GM18517 (cell line): ENCODE measurements around the gene LCN1.
"Not testable (repeated sequence)": the region's sequence is repeated elsewhere in the genome, so short reads cannot be mapped to it uniquely, and the experiment has no call there.

Experiments used
- ATAC-seq: cut with Tn5 transposase; IDR thresholded peaks from one replicate; pipeline ENCODE4 v1.9.1; 2021; ENCODE audit warnings: mild to moderate bottlenecking, moderate library complexity; ENCODE audit not compliant: unreplicated experiment

The LCN1 gene

GRCh38 chr9:135504262-135505243 lies 16.7 kb upstream of the LCN1 start:
- ATAC-seq = no peak

DNA sequence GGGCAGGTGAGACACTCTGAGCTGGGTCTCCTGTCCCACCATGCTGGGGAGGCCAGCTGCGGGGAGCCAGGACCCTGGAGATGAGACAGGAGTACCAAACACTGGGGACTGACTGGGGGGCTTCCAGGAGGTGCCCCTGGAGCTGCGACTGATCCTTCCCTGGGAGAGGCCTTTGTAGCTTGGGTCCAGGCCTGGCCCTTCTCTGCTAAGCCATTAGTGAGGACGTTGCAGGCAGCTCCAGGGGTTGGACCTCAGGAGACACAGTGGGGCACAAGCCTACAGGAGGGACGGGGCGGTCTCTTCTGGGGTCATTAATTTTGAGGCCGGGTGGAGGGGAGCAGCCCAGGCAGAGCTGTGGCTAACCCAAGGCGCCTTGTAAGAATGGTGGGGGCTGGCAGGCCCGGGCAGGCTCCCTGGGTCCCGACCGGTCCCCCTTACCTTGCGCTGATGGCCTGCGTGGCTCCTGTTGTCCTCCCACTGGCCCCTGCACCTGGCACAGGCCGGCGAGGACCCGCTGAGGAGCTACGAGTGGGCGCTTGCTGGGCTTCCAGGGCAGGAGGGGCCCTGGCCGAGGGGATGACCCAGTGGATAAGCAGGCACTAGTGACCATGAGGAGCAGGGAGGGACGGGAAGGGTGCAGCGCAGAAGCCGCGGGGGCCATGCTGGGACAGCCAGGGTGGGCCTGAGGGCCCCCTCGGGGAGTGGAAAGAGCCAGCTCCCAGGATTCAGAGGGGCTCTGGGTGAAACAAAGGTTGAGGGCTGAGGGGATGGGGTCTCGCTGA lies 15.6 kb upstream of the LCN1 start:
- ATAC-seq = no peak

DNA sequence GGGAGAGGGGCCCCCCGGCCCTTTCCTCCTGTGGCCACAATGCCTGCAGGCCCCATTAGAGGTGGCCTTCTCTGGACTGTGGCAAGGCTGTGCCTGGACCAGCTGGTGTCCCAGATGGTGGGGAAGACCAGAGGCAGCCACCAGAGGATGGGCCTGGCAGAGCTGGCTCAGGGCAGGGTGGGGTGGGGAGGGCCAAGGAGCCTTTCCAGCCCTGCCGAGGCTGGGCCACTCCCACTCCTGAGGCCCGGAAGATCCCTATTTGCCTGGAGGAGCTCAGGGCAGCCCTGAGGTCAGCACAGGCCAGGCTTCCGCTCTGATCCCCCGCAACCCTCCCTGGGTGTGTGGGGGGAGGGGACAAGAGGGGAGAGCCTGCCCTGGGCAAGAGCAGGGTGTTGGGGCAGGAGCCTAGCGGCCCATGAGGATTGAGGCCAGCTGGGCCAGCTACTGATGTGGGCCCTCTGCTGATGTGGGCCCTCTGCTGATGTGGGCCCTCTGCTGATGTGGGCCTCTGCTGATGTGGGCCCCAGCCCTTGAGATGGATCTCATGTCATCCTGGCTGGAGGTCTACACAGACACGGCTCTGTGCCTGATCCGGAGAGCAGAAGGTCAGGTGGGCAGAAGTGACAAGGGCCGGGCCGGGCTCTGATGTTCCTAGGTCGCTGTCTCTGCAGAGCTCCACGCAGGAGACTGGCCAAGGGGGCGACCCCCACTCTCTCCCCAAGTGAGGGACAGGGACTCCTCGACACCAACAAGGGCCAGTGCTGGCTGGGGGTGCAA lies 14.7 kb upstream of the LCN1 start:
- ATAC-seq = no peak

DNA sequence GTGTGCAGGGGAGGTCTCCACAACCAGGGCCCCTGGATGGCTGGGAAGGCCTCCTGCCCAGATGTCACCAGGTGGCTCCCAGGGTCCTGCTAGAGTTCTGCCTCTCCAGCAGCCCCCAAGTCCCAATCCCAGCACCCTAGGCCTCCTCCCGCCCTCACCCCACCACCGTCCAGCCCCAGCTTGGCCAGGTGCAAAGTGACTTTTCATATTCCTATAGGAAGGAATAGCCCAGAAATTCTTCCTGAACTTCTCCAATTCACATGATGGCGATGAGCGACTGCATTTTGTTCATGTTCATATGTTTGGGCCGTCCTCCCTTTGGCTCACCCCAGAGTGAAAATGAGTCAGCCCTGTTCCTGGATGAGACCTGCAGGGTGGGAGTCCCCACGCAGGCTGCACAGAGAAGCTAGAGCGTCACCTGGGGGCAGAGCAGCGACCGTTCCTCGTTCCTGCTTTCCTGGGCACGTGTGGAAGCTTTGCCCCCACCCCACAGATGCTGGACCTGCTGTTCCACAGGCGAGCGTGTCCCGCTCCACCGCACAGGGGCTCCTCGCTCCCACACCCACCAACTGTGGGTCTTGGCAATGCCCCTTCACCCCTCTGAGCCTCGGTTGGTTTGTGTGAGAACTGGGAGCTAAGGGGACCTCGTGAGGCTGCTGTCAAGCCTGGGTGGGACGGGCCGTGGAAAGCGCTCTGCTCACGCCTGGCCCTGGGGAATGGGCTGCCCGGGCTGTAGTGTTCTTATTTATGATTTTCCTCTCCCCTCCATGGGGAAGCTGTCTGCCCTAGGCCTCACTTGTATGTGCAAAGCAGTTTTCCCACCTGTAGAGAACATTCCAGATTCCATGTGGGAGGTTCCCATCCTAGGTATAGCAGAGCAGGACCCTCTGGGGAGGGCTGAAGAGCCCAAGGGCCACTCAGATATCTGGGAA lies 13.9 kb upstream of the LCN1 start:
- no peak for ATAC-seq

DNA sequence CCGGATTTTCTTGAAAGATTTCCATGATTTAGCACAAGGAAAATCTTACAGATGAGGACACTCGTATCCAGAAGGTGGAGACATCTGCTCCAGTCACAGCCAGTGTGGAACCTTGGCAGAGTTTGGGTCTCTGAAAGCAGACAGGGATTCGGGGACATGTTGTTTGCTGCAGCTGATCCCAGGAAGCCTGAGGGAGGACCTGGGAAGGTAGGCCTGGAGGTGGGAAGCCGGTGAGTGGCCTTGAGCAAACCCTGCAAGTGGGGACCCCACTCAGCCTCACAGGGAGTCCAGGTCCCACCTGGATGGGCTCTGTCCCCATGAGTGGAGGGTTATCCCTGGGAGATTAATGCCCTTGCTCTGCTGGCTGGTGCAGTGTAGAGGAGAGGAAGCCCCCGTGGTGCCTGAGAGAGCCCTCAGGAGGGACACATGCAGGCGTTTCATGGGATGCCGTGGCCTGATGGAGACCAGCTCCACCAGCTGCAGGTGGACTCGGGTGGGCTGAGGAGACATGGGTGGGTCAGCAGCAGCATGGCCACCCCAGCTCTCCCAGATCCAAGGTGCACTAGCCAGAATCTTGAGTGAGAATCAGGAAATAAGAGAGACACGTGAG lies 12.9 kb upstream of the LCN1 start:
- no peak for ATAC-seq

DNA sequence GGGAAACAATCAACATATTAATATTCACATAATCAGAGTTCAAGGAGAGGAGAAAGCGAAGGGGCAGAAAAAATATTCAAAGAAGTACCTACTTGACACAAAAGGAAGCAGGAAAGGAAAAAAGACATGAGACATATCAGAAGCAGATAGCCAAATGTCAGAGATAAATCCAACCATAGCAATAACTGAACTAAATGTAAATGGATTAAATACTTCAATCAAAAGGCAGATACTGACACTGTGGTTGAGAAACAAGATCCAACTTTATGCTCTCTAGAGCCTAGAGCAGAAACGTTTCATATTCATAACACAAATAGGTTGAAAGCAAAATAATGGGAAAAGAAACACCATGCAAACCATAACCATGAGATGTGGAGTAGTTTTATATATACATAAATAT lies 11.8 kb upstream of the LCN1 start:
- no peak for ATAC-seq

- no peak for ATAC-seq
Measured at GRCh38 chr9:135512241-135512603, 9.0 kb upstream of the LCN1 start.

DNA sequence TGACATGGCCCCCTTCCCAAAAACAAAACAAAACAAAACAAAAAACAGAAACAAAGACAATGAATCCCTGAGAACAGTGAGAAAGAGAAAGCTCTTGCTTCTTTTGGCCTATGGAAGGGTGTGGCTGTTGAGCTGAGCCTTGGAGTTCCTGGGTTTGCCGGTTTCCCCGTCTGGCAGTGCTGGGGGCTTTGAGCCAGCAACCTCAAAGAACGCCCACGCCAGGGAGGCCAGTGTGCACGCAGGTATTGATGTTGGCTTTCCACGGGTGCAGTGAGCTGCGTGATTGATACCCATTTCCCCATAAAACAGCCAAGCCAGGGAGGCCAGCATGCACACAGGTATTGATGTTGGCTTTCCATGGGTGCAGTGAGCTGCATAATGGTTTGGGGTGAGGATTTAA lies 8.3 kb upstream of the LCN1 start:
- no peak for ATAC-seq

- ATAC-seq = no peak
Measured at GRCh38 chr9:135513351-135513846, 7.8 kb upstream of the LCN1 start.

- not testable (repeated sequence) for ATAC-seq
Measured at GRCh38 chr9:135513906-135514305, 7.3 kb upstream of the LCN1 start.

DNA sequence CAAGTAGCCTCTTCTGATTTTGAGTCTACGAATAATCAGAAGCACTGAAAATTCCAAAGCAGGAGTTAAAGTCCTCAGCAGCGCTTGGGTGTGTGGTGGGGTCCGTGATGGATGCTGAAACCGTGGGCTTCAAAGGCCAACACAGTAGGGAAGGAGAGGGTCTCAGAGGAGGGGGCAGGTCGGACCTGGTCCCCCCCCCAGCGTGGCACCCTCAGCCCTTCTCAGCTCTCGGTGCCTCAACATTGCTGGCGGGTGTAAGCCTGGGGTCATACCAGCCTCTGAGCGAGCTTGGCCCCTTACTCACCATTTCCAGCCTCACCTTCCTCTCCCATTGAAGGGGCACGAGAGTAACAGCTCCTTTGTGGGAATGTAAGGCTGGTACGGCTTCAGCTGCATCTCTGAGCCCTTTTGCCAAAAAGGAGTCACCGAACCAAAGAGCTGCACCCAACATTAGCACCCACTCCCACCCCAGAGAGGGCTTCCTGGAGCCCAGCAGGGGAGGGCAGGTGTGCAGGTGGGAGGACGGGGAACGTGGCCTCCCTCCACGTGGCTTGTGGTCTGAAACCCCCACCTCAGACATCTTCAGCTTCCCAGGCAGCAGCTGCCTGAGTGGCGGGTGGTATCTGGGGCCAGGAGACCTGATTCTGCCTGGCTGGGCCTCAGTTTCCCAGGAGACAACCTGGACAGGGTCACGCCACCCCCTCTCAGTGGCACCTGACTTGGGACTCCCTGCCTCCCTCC lies 6.7 kb upstream of the LCN1 start:
- no peak for ATAC-seq

DNA sequence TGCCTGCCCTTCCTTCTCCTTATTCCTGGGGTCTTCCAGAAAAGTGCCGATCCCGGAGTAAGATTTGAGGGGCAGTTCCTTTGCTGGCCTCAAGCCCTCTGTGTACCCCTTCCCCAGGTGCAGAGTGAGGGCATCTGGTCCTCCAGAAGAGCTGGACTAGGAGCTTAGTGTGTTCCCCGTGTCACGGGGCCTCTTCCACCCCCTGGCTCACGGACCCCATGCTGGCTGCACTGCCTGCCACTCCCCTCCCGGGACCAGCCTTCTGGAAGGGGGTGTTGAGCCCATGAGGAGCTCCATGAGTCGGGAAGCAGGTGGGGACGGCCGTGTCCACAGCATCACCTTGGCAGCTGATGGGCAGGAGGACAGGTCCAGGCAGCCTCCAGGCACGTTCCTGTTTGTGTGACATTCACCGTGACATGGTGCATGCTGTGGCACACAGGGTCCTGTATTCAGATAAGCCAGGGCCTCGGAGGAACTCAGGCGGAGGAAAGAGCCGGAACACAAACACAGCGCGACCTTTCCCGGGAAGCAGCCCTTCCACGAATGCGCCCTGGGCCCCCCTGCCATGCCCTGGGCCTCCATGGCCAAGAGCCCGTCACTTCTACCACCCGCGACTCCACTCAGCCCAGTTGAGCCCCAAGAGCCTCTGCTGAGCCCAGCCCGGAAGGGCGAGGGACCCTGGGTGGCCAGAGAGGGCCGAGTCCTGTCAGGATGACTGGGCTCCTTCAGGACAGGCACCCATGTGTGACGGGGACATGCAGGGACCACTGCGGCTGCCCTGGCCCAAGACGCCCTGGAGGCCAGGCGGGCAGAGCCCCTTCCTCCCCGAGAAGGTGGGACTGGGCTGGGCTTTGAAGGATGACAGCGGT lies 5.9 kb upstream of the LCN1 start:
- no peak for ATAC-seq

DNA sequence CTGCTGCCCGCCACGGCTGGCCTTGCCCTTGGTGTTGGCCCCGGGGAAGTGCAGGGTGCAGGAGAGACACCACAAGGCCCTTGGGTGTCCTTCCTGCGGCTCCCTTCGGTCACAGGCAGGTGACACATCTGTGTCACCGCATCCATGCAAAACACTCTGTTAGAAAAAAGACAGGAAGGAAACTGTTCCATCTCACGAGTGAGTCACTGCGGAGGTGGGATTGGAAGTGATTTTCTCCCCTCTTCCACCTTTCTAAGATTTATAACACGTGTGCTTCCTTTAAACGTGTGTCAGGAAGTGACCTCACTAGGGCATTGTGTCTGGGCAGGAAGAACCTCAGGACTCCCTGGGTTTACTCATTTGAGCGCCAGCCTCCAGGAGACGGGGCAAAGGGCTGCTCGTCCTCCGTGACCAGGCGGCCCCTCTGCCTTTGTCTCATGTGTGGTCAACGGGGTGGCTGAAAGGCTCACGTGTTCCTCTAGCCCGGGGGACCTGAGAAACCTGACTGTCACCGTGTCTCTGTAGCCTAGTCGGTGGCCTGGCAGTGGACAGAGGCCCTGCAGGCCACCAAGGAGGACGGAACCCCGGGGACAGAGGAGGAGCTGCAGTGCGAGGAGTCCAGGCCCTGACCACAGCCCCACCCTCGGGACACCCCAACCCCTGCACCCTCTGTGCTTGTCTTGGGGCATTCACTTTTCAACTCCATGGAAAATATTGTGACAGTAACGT lies 4.9 kb upstream of the LCN1 start:
- ATAC-seq = no peak

- no peak for ATAC-seq
Measured at GRCh38 chr9:135517407-135517822, 3.8 kb upstream of the LCN1 start.

GRCh38 chr9:135519179-135519971 lies 1.9 kb upstream of the LCN1 start:
- no peak for ATAC-seq

DNA sequence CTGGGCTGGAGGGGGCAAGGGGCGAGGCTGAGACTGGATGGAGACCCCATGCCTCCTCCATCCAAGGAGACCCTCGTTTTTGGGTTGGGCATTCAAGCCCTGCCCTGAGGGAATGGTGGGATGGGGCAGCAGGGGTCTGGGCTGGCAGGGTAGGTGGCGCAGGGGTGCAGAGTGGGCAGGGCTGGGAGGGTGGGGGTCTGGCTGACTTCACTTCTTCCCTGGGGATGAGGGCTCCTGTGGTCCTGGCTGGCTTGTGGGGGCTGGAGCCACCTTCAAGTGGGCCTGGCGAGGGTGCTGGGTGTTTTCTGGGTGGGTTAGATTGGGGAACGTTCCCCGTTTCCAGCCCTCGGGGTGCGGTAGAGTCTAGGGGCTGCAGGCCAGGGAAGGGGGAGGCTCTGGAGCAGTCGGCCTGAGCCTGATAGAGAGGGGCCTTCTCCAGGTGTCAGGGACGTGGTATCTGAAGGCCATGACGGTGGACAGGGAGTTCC lies 412 bp downstream of the LCN1 start:
- no peak for ATAC-seq
